ENCODE measurements around the gene PADI1.

Gene PADI1

GRCh38 chr1:17183388-17184160, 21.4 kb upstream of the PADI1 start:
- DNase-seq, result no peak

- DNase-seq, result no peak
Measured at GRCh38 chr1:17184161-17184665, 20.7 kb upstream of the PADI1 start.

- DNase-seq, result no peak
Measured at GRCh38 chr1:17184822-17185484, 20.0 kb upstream of the PADI1 start.

- DNase-seq, result no peak
Measured at GRCh38 chr1:17185485-17185860, 19.5 kb upstream of the PADI1 start.

- DNase-seq, result no peak
Measured at GRCh38 chr1:17186216-17186909, 18.6 kb upstream of the PADI1 start.

- DNase-seq, result no peak
Measured at GRCh38 chr1:17187051-17187450, 17.9 kb upstream of the PADI1 start.

GRCh38 chr1:17188217-17188616, 16.7 kb upstream of the PADI1 start:
- DNase-seq, result no peak

GRCh38 chr1:17188889-17189631, 15.9 kb upstream of the PADI1 start:
- DNase-seq, result no peak

GRCh38 chr1:17189632-17189990, 15.3 kb upstream of the PADI1 start:
- DNase-seq, result no peak

- DNase-seq, result no peak
Measured at GRCh38 chr1:17190010-17190995, 14.6 kb upstream of the PADI1 start.

GRCh38 chr1:17191990-17192242, 13.0 kb upstream of the PADI1 start:
- no peak for DNase-seq

GRCh38 chr1:17192394-17193221, 12.3 kb upstream of the PADI1 start:
- no peak for DNase-seq

GRCh38 chr1:17193222-17194132, 11.5 kb upstream of the PADI1 start:
- no peak for DNase-seq

- no peak for DNase-seq
Measured at GRCh38 chr1:17194133-17194475, 10.8 kb upstream of the PADI1 start.

- DNase-seq, result no peak
Measured at GRCh38 chr1:17194615-17195528, 10.1 kb upstream of the PADI1 start.

- no peak for DNase-seq
Measured at GRCh38 chr1:17195731-17196130, 9.2 kb upstream of the PADI1 start.

GRCh38 chr1:17196496-17197185, 8.3 kb upstream of the PADI1 start:
- DNase-seq, result no peak

GRCh38 chr1:17197696-17198095, 7.2 kb upstream of the PADI1 start:
- DNase-seq, result no peak
